ENCODE data around the gene STX5.
"Not testable (repeated sequence)": the region's sequence is repeated elsewhere in the genome, so short reads cannot be mapped to it uniquely, and the experiment has no call there.

The STX5 gene

DNA sequence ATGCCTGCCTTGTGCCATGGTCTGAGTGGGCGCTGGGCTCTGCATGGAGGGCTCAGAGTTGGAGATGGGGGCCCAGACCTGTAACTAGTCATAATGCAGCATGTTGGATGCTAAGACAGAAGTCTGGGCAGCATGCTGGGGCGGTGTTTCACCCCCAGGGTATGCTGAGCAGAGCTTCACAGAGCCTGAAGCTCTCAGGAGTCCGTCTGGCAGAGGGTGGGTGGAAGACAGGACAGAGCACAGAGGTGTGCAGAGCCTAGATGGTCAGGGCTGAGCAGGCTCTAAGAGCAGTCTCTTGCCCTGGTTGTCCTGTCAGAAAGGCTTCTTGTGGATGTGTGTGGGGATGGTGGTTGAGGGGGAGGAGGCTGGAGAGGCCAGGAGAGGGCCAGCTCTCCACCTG is 53.4 kb downstream of the STX5 start:
- DNase-seq, result no peak

DNA sequence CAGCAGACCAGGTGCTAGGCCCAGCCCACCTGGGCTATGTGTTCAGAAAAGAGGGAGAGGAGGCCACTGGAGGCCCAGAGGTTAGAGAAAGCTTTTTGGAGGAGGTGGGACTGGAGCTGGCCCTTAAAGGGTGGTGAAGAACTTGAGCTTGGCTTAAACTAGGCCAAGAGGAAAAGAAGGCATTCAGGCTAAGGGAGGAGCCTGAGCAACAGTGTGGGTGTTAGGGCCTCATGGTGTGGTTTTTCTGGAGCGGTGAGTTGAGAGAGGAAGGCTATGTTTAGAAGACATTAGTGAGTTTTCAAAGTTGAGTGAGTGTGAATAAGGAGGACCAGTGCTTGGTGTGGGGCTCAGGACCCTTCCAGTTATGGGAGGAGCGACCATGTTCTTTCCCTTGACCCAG is 54.5 kb downstream of the STX5 start:
- no peak for DNase-seq

DNA sequence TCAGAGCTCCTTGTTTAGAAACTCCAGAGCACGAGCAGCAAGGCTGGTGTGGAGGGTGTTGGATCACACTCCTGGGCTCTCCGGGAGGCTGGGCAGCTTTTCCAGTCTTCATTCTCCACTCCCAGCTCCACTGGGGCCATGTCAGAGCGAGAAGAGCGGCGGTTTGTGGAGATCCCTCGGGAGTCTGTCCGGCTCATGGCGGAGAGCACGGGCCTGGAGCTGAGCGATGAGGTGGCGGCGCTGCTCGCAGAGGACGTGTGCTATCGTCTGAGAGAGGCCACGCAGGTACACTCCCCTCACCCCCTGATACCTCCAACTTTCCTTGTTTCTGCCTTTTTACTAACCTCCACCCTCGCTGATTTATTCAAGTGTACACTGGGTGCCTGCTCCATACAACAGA is 56.2 kb downstream of the STX5 start:
- DNase-seq, result no peak

DNA sequence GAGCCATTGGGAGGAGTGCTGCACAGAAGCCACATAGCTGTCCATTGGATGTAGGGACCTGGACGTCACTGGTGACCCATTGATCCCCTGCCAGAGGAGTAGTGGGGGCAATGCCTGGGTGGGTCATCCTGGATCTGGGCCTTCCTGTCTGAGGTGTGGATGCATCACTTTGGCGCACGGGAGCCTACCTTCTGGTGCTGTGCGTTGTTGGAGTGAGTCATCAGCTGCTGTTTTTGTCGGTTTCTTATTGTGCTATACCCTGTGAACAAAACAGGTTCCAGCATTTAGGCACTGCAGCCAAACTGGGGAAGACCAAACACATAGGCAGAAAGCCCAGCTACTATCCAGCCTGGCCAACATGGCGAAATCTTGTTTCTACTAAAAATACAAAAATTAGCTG is 57.4 kb downstream of the STX5 start:
- no peak for DNase-seq

DNA sequence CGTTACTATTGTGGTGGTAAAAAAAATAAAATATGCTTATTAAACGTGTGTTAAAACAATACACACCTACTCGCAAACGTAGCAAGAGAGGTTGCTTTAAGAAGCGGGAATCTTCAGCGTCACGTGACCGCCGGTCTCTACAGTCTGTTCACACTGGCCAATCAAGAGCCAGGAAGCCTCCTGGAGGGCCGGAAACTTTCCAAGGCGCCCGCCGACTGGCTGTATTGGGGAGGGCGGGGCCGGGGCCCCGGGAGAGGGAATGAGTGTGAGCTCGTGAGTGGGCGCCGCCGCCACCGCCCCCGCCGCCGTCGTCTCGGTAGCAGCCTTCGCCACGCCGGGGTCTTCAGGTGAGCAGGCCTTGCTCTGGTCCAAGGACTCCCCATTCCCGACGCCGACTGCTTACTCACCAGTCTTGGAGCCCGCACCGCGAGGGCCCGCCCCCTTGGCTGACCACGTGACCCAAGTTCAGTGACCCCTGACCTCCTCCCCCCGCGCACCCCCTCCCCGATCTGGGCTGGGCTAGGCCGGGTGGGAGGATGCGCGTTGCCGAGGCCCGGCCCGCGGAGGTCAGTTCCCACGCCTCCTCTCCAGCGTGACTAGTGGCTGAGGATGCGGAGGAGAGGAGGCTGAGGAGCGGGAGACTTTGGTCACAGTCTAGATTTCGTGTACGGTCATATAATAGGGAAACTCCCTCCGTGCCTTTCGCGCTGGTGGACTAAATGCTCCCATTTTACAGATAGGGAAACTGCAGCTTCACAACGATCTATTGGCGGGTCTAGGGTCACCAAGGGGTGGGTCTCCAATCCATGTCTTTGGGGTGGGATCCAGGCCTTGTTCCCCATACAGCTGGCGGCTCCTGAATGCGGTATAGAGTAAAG is 60.5 kb downstream of the STX5 start, which contains the start of gene TAF6L:
Gene TAF6L (plus strand): TSS at position 253 of the 878 bp plus-strand sequence. CDS start 4,388 bp downstream, outside the sequence.
- peak; percentile 89 to 93 for DNase-seq

DNA sequence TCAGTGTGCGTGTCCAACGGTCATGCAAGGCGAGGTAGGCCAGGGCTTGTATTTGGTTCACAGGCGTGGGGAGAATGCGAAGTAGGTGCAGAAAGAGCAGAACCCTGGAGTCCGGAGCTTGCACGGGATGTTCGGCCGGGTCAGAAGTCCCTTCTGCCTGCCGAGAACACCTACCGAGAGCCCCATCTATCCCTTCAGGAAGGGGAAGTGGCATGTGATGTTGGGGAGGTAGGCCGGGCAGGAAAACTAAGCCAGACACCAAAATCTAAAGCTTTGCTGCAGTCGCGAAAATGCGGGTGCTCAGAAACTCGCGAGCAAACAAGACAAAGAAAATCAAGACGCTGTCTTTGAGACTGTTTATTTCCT is 61.1 kb downstream of the STX5 start:
- no peak for DNase-seq

DNA sequence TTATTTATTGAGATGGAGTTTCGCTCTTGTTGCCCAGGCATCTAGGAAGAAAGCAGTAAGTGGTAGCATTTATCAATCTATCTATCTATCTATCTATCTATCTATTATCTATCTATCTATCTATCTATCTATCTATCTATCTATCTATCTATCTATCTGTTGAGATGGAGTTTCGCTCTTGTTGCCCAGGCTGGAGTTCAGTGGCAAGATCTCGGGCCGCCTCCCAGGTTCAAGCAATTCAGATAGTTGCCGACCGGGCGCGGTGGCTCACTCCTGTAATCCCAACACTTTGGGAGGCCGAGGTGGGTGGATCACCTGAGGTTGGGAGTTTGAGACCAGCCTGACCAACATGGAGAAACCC is 71.0 kb downstream of the STX5 start:
- not testable (repeated sequence) for DNase-seq

DNA sequence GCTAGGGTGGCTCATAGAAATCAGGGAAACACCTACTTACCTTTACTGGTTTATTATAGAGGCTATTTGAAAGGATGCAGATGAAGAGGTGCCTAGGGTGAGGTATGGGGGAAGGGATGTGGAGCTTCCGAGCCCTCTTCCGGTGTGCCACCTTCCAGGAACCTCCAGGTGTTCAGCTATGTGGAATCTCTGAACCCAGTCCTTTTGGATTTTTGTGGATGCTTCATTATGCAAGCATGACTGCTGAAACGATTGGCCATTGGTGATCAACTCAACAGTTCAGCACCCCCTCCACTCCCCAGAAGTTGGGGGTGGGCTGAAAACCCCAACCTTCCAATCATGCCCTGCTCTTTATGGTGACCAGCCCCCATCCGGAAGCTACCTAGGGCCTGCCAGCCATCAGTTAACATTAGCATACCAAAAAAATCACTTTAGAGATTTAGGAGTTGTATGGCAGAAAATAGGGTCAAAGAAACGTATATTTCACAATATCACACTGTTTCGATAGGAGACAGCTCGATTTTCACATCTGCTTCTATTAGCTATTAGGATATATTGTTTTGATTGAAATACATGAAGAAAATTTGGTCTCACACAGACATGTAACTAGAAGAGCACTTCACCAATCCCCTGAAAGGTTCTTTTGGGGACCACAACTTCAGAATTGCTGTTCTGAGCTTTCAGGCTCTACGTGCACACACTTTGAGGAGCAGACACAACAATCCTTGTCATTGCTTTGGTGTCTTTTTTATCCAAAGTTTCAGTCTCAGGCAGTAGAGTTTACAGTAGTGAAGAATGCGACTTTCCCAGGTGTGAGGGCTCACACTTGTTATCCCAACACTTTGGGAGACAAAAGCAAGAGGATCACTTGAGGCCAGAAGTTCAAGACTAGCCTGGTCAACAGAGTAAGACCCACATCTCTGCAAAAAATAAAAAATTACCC is 73.7 kb downstream of the STX5 start:
- no peak for DNase-seq
